ENCODE measurements around the gene PPP2R5E.

DNA sequence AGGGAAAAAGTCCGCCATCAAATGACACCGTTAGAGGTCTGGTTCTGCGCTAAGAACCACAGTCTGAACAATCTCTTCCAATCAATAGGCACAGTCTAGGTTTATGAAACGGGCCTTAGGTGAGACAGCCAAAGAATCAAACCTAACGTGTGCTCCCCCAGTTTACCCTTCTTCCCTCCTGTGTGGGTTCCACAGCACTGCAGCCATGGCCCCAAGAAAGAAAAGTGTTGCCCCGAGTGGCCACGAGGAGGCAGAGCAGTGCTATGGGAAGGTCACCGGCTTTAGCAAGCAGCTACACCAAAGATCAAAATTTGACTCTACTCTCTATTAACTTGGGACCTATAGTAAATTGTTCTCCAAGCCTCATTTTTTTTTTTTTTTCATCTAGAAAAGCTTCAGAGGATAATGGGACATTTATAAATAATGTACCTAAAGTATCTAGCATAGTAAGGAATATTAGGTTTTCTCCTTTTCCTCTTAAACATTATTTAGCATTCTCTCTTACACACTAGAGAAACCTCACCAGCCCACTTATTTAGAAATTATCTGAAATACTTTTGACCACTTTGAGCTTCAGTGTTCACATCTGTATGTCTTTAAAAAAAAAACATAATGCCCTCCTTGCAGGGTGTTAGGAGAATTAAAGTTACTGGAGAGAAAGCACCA is 154.3 kb downstream of the PPP2R5E start:
- TF ChIP-seq, protein P1, sequence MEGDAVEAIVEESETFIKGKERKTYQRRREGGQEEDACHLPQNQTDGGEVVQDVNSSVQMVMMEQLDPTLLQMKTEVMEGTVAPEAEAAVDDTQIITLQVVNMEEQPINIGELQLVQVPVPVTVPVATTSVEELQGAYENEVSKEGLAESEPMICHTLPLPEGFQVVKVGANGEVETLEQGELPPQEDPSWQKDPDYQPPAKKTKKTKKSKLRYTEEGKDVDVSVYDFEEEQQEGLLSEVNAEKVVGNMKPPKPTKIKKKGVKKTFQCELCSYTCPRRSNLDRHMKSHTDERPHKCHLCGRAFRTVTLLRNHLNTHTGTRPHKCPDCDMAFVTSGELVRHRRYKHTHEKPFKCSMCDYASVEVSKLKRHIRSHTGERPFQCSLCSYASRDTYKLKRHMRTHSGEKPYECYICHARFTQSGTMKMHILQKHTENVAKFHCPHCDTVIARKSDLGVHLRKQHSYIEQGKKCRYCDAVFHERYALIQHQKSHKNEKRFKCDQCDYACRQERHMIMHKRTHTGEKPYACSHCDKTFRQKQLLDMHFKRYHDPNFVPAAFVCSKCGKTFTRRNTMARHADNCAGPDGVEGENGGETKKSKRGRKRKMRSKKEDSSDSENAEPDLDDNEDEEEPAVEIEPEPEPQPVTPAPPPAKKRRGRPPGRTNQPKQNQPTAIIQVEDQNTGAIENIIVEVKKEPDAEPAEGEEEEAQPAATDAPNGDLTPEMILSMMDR (IDR thresholded peaks at IDR 0.05), result peak; percentile 35 to 71 (median 51)
- TF ChIP-seq POLR2A (IDR thresholded peaks at IDR 0.05) (no peak), EP300 (IDR thresholded peaks at IDR 0.05) (no peak)

All from ovary (tissue), 3 donors.